ENCODE measurements around the gene KRTAP5-3.
"Not testable (repeated sequence)": the region's sequence is repeated elsewhere in the genome, so short reads cannot be mapped to it uniquely, and the experiment has no call there.

KRTAP5-3 gene

DNA sequence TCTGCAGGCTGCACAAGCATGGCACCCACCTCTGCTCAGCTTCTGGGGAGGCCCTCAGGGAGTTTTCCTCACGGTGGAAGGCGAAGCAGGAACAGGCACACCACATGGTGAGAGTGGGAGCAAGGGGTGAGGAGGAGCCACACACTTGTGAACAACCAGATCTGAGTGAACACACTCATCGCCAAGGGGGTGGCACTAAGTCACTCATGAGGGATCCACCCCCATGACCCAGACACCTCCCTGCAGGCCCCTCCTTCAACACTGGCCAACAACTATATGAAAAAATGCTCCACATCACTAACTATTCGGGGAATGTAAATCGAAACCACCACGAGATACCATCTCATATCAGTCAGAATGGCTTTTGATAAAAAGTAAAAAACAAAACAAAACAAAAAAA lies 9.4 kb downstream of the KRTAP5-3 start:
- H3K27ac ChIP-seq: no peak overlapping the region
- TF ChIP-seq, protein P1, sequence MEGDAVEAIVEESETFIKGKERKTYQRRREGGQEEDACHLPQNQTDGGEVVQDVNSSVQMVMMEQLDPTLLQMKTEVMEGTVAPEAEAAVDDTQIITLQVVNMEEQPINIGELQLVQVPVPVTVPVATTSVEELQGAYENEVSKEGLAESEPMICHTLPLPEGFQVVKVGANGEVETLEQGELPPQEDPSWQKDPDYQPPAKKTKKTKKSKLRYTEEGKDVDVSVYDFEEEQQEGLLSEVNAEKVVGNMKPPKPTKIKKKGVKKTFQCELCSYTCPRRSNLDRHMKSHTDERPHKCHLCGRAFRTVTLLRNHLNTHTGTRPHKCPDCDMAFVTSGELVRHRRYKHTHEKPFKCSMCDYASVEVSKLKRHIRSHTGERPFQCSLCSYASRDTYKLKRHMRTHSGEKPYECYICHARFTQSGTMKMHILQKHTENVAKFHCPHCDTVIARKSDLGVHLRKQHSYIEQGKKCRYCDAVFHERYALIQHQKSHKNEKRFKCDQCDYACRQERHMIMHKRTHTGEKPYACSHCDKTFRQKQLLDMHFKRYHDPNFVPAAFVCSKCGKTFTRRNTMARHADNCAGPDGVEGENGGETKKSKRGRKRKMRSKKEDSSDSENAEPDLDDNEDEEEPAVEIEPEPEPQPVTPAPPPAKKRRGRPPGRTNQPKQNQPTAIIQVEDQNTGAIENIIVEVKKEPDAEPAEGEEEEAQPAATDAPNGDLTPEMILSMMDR (IDR thresholded peaks at IDR 0.05): no peak
- TF ChIP-seq ZFX (IDR thresholded peaks at IDR 0.05; ENCODE audit: borderline replicate concordance): no peak

DNA sequence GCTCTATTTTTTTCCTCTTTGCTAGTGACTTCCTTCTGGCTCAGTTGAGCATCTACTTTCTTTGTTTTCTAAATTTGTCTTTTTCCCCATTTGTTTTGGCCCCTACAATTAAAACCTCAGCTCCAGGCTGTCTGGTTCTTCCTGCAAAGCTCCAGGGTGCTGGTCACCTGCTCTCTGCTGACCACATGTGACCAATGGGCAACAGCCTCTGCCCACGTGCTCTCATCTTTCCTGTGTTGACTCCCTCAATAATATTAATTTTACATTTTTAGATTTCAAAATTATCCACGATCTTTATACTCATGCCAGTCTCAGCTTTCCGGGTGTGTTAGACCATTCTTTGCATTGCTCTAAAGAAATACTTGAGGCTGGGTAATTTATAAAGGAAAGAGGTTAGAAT lies 9.9 kb downstream of the KRTAP5-3 start:
- H3K27ac ChIP-seq: not testable (repeated sequence)

- no peak within 1 kb of the TSS for H3K27ac ChIP-seq
- no peak for TF ChIP-seq ZFX (IDR thresholded peaks at IDR 0.05; ENCODE audit: borderline replicate concordance)
- TF ChIP-seq, protein P1 (IDR thresholded peaks at IDR 0.05): no peak
Observed at GRCh38 chr11:1597994-1598380, 10.3 kb downstream of the KRTAP5-3 start, which contains the start of gene KRTAP5-2. Gene KRTAP5-2 (minus strand): TSS chr11:1598294. CDS start chr11:1598250, 44 bp downstream.

DNA sequence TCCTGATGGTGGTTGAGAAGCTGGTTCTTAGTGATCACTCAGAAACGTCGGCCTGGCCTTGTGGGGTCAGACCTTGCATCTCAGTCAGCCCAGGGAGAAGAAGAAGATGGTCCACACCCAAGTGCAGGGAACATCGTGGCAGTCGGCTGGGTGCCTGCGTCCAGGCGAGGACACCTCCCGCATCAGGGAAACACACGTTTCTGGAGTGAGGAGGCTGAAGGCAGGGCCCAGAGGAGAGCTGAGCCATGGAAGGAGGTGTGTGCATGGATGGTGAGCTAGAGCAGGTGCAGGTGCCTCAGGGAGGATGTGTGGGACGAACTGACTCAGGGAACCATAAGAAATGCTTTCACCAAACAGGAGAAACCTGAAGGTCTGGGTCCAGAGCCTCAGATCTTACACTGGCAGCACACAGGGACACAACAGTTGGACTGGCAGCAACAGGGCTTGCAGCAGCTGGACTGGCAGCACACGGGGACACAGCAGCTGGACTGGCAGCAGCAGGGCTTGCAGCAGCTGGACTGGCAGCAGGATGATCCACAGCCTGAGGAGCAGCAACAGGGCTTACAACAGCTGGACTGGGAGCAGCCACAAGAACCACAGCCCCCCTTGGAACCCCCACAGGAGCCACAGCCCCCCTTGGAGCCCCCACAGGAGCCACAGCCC lies 10.8 kb downstream of the KRTAP5-3 start:
- no peak overlapping the region for H3K27ac ChIP-seq
- TF ChIP-seq, protein P1 (IDR thresholded peaks at IDR 0.05): no peak
- TF ChIP-seq ZFX (IDR thresholded peaks at IDR 0.05; ENCODE audit: borderline replicate concordance): no peak

GRCh38 chr11:1596576-1597121 lies 11.6 kb downstream of the KRTAP5-3 start:
- H3K27ac ChIP-seq: not testable (repeated sequence)

DNA sequence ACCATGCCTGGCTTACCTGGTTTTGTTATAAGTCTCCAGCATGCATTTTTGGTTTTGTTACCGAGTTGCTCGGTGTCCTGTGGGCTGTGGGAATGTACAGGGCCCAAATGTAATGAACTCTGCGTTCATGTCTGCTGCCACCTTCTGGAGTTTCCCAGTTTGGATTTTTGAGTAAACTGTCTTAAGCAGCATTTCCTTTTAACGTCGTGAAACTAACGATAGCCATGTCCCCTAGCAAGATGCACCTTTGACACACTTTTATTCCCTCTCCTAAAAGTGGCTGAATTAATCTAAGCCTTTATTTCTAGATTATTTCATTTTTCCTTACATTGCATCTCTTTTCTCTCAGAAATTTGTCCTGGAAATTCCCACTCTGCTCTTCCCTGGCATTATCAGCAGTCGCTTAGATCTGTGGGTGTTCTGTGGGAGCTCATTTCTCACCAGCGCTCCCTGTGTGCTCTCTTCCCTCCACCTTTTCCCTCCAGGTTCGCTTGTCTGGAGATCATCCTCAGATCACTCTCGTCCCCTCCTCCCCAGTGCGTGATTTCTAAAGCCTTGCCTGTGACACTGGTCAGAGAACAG lies 12.2 kb downstream of the KRTAP5-3 start:
- H3K27ac ChIP-seq: not testable (repeated sequence)

DNA sequence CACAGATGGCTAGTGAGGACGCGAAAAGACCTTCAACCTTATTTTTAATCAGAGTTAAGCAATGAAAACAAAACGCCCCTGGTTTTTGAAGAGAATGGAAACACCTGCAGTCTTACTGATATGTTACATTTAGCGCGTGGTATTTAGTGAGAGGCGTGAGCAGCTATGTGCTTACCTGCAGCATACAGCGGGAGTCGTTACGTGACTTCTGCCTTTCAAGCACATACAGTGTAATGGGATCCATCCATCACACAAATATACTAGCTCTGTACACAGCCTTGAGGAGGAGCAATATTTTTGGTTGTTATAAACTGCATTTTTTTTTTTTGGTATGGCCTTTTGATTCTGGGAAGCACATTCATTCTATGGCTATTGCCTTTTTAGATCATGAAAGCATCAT lies 15.6 kb downstream of the KRTAP5-3 start:
- no peak overlapping the region for H3K27ac ChIP-seq

DNA sequence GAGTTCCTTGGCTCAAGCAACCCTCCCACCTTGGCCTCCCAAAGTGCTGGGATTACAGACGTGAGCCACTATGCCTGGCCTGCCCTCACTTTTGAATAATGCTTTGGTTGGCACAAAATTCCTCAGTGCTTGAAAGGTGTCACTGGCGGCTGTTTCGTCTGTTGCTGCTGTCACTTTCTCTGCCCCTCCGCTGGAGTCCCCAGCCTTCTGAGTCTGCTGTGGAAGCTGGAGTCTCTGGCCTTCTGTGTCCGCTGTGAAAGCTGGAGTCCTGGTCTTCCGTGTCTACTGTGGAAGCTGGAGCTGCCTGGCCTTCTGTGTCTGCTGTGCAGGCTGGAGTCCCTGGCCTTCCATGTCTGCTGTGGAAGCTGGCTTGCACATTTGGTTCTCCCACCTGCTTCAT lies 18.3 kb downstream of the KRTAP5-3 start:
- TF ChIP-seq, protein P1 (IDR thresholded peaks at IDR 0.05): no peak
- TF ChIP-seq ZFX (IDR thresholded peaks at IDR 0.05; ENCODE audit: borderline replicate concordance): no peak
- H3K27ac ChIP-seq: no peak overlapping the region

More for the DNA sequence above, 15.6 kb downstream of the KRTAP5-3 start:
- TF ChIP-seq, protein P1 (IDR thresholded peaks at IDR 0.05): no peak

DNA sequence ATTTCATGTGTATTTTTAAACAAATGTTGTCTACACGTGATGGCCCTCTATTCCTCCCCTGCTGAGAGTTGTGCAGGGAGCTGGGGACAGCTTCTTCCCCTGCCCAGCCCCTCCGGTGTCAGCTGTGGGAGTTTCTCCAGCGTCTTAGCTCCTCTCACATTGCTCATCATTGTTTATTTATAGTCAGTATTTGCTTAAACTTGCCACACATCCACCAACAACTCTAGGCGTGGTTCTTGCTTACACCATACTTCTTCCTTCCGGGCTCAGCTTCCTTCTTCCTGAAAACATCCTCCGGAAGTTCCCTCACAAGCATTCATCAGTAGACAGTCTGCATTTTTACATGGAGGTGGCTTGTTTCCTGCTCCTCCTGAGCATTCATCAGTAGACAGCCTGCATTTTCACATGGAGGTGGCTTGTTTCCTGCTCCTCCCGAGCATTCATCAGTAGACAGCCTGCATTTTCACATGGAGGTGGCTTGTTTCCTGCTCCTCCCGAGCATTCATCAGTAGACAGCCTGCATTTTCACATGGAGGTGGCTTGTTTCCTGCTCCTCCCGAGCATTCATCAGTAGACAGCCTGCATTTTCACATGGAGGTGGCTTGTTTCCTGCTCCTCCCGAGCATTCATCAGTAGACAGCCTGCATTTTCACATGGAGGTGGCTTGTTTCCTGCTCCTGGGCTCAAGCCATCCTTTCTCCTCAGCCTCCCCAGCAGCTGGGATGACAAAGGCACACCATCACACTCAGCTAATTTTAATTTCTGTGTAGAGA lies 18.9 kb downstream of the KRTAP5-3 start:
- not testable (repeated sequence) for H3K27ac ChIP-seq
